HepG2 (cell line): ENCODE measurements around the gene CDK11A. TPM values are rescaled to one million over a fixed set of nuclear protein-coding genes. Genes with fewer than 3 reads are reported as not detected.
"Not testable (repeated sequence)": the region's sequence is repeated elsewhere in the genome, so short reads cannot be mapped to it uniquely, and the experiment has no call there.

Experiments
- ATAC-seq: fragments of 200-7000 bp; cut with Tn5 transposase; 3 replicates; pipeline ENCODE4 v1.9.1; 2020; ENCODE audit warnings: mild to moderate bottlenecking, moderate library complexity
- BruUV-seq: library from RNA; stranded (reverse); fragments of 400-500 nt; replicated peaks from 2 replicates; lab custom pipeline; 2021; lab: Mats Ljungman, UMichigan
- CTCF ChIA-PET: fragments of 300-600 bp; formaldehyde crosslinking; extraction: SDS; loops from one replicate; lab custom pipeline; 2021; ENCODE audit warnings: low total read pairs, inconsistent platforms, low intra/inter-chr PET ratio; lab: Yijun Ruan, JAX
- POLR2A ChIA-PET: fragments of 350-600 bp; sonication (Branson Sonifier 250); formaldehyde crosslinking; loops from one replicate; lab custom pipeline; 2020; ENCODE audit warnings: antibody characterized with exemption, inconsistent platforms; lab: Yijun Ruan, JAX
- DNase-seq: peaks from one replicate; pipeline ENCODE4 v3.0.0-alpha.2; 2015; ENCODE audit warnings: low spot score
- FAIRE-seq: peaks from 3 replicates; lab custom pipeline; 2011; peaks lifted over from hg19 to GRCh38; lab: Jason Lieb, UNC
- H2AFZ ChIP-seq: one replicate; pipeline ENCODE4 v1.6.1; 2011; ENCODE audit warnings: low read length, inconsistent platforms
- H3K27ac ChIP-seq: fragments of 300-600 bp; 3 replicates; pipeline ENCODE4 v1.8.0; 2011; ENCODE audit warnings: mixed run types, mild to moderate bottlenecking, mixed read lengths, low read length, inconsistent platforms; ENCODE audit not compliant: insufficient read depth; ENCODE audit errors: extremely low read length
- H3K27me3 ChIP-seq, 2 experiments: fragments of 200-600 bp in 1 of 2; 2 replicates in 1 of 2; 3 replicates in 1 of 2; pipeline versions ENCODE4 v1.6.0 to v1.8.0; 2011; ENCODE audit warnings: low read length in 2 of 2, mild to moderate bottlenecking in 2 of 2, moderate library complexity in 2 of 2, inconsistent platforms in 1 of 2; ENCODE audit not compliant: insufficient read depth in 2 of 2, control insufficient read depth in 1 of 2
- H3K36me3 ChIP-seq, 2 experiments: fragments of 200-600 bp in 1 of 2; replicated peaks in 1 of 2; 2 replicates in 1 of 2; 3 replicates in 1 of 2; pipeline versions ENCODE4 v1.5.1 to v1.8.0; 2011; ENCODE audit warnings: low read length in 2 of 2, inconsistent platforms in 1 of 2; ENCODE audit not compliant: insufficient read depth in 2 of 2, control insufficient read depth in 1 of 2
- H3K4me1 ChIP-seq: 2 replicates; pipeline ENCODE4 v1.5.1; 2012; ENCODE audit warnings: low read length, inconsistent platforms; ENCODE audit not compliant: insufficient read depth
- H3K4me2 ChIP-seq: 2 replicates; pipeline ENCODE4 v1.6.0; 2011; ENCODE audit warnings: low read depth, low read length, inconsistent platforms
- H3K4me3 ChIP-seq, 3 experiments: fragments of 200-600 bp in 1 of 3; sonication (generic), shearing (Covaris generic) in 1 of 3; replicated peaks in 1 of 3; 2 replicates each; pipeline ENCODE4 v1.5.1; 2011 to 2016; ENCODE audit warnings: low read length in 3 of 3, inconsistent platforms in 2 of 3, low read depth in 2 of 3, mild to moderate bottlenecking in 2 of 3, control low read depth in 1 of 3, mixed read lengths in 1 of 3; ENCODE audit not compliant: insufficient read depth in 1 of 3
- H3K79me2 ChIP-seq: one replicate; pipeline ENCODE4 v1.6.1; 2011; ENCODE audit warnings: low read length, inconsistent platforms; ENCODE audit not compliant: insufficient read depth
- H3K9ac ChIP-seq: 2 replicates; pipeline ENCODE4 v1.6.0; 2011; ENCODE audit warnings: mild to moderate bottlenecking, low read depth, low read length, inconsistent platforms; ENCODE audit not compliant: insufficient read depth
- H3K9me3 ChIP-seq: 2 replicates; pipeline ENCODE4 v1.5.1; 2012; ENCODE audit warnings: mild to moderate bottlenecking, low read length
- H4K20me1 ChIP-seq: 2 replicates; pipeline ENCODE4 v1.6.0; 2011; ENCODE audit warnings: inconsistent platforms, mild to moderate bottlenecking, low read length, moderate library complexity; ENCODE audit not compliant: insufficient read depth
- WGBS: methylation state at CpG from one replicate; pipeline ENCODE4 v1.1.6; 2017; ENCODE audit warnings: low lambda C conversion rate; 5-methylcytosine and 5-hydroxymethylcytosine counted together
- in situ Hi-C: cut with HindIII; loops from 2 replicates; pipeline ENCODE4 v1.10.0; 2017; ENCODE audit warnings: low pct_unique_long_range_greater_than_20kb; ENCODE audit not compliant: extremely low pct_ligation_motif_present
- intact Hi-C: fragments of 100-400 bp; cut with micrococcal nuclease; formaldehyde crosslinking; loops from one replicate; pipeline ENCODE4 v1.10.0; 2022; ENCODE audit not compliant: unreplicated experiment
- polyA plus RNA-seq, 8 experiments: library from polyadenylated mRNA; depleted of rRNA in 3 of 8; stranded (reverse) in 7 of 8; unstranded in 1 of 8; fragments of >200 nt; fragmentation: Illumina TruSeq in 4 of 8; extraction: Trizol in 4 of 8; gene quantifications; 2 replicates each; pipeline versions ENCODE4 v1.2.1 to v1.2.3, GENCODE V29; 2011 to 2016; ENCODE audit warnings: low read depth in 4 of 8, missing spikeins in 1 of 8, mixed read lengths in 1 of 8; ENCODE audit not compliant: insufficient read depth in 1 of 8
- total RNA-seq, 5 experiments: library from RNA; depleted of rRNA; stranded (reverse); fragments of >200 nt; fragmentation: Illumina TruSeq; extraction: Trizol; gene quantifications; 2 replicates each; pipeline ENCODE4 v1.2.3, GENCODE V29; 2016; ENCODE audit warnings: low read depth in 1 of 5
- TF ChIP-seq, protein P1 (sequence below): sonication (generic); formaldehyde crosslinking; IDR thresholded peaks from 2 replicates; pipeline ENCODE4 v1.9.0; 2021; ENCODE audit warnings: mild to moderate bottlenecking, missing genetic modification reagents

CDK11A gene
- total and polyA plus RNA-seq, 2 of the 13 experiments (the other 11 are each of a cell fraction or from before 2014, with no cell fraction given): 11.2 to 17.9 TPM

DNA sequence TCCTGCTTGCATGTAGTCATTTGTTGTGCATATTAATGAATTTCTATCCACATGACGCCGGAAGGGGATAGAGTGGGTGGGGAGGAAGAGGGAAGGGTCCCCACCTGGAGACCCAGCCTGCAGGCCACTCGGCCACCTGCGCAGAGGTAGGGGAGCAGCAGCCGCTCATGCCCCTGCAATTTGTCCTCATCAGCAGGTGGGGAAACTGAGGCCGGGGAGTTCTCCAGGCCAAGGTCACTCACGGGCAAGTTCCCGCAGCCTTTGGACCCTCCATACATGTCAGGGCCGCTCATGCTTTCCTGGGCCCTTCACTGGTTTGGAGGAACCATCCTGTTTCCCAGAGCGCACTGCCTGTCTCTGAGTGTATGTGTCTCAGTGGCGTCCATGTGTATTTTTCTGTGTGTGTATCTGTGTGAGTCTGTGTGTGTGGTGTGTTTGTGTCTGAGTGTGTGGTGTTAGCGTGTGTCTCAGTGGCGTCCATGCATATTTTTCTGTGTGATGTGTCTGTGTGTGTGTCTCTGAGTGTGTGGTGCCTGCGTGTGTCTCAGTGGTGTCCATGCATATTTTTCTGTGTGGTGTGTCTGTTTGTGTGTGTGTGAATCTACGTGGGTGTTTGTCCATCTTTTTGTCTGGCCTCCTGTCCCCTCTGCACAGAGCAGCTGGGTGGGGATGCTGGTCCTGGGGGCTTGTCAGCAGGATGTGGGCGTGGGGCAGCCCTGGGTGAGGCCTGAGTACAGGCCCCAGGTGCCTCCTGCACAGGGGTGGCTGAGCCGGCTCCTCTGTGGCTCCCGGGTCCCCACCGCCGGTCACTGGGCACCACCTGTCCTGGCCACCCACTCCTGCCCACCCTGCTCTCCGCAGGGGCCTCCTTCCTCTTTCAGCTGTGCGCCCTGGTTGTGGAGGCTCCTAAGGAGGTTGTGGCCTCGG is 27.5 kb downstream of the CDK11A start:
- CTCF ChIA-PET, H3K79me2 ChIP-seq, H2AFZ ChIP-seq, H3K27ac ChIP-seq, BruUV-seq, H3K27me3 ChIP-seq, H3K9me3 ChIP-seq, H3K4me1 ChIP-seq, H3K4me3 ChIP-seq, H3K36me3 ChIP-seq, in situ Hi-C loops, H4K20me1 ChIP-seq, POLR2A ChIA-PET, intact Hi-C loops, DNase-seq: not testable (repeated sequence)
- ATAC-seq: peak; percentile 4
- FAIRE-seq: peak; percentile 80
- TF ChIP-seq, protein P1, sequence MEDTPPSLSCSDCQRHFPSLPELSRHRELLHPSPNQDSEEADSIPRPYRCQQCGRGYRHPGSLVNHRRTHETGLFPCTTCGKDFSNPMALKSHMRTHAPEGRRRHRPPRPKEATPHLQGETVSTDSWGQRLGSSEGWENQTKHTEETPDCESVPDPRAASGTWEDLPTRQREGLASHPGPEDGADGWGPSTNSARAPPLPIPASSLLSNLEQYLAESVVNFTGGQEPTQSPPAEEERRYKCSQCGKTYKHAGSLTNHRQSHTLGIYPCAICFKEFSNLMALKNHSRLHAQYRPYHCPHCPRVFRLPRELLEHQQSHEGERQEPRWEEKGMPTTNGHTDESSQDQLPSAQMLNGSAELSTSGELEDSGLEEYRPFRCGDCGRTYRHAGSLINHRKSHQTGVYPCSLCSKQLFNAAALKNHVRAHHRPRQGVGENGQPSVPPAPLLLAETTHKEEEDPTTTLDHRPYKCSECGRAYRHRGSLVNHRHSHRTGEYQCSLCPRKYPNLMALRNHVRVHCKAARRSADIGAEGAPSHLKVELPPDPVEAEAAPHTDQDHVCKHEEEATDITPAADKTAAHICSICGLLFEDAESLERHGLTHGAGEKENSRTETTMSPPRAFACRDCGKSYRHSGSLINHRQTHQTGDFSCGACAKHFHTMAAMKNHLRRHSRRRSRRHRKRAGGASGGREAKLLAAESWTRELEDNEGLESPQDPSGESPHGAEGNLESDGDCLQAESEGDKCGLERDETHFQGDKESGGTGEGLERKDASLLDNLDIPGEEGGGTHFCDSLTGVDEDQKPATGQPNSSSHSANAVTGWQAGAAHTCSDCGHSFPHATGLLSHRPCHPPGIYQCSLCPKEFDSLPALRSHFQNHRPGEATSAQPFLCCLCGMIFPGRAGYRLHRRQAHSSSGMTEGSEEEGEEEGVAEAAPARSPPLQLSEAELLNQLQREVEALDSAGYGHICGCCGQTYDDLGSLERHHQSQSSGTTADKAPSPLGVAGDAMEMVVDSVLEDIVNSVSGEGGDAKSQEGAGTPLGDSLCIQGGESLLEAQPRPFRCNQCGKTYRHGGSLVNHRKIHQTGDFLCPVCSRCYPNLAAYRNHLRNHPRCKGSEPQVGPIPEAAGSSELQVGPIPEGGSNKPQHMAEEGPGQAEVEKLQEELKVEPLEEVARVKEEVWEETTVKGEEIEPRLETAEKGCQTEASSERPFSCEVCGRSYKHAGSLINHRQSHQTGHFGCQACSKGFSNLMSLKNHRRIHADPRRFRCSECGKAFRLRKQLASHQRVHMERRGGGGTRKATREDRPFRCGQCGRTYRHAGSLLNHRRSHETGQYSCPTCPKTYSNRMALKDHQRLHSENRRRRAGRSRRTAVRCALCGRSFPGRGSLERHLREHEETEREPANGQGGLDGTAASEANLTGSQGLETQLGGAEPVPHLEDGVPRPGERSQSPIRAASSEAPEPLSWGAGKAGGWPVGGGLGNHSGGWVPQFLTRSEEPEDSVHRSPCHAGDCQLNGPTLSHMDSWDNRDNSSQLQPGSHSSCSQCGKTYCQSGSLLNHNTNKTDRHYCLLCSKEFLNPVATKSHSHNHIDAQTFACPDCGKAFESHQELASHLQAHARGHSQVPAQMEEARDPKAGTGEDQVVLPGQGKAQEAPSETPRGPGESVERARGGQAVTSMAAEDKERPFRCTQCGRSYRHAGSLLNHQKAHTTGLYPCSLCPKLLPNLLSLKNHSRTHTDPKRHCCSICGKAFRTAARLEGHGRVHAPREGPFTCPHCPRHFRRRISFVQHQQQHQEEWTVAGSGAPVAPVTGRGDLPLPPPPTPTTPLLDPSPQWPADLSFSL (CRISPR knock-in tag): 0 out of 2 replicates have a peak, but pooled peaks have one; percentile 38
- Histone ChIP-seq H3K4me2 (peak overlapping the region; percentile 51; the same call in 1 of the 2 replicates), H3K9ac (0 out of 2 replicates have a peak overlapping the region, but pooled peaks have one; percentile 11)
- WGBS: 41% methylated on average over 10 of the region's 23 CpGs
